HG03025 (cell line): ENCODE results near the gene ADAMTS16.

Experiments used
- ATAC-seq: cut with Tn5 transposase; IDR thresholded peaks from one replicate; pipeline ENCODE4 v1.9.1; 2021; ENCODE audit warnings: mild to moderate bottlenecking, moderate library complexity; ENCODE audit not compliant: unreplicated experiment, low FRiP score

The ADAMTS16 gene

DNA sequence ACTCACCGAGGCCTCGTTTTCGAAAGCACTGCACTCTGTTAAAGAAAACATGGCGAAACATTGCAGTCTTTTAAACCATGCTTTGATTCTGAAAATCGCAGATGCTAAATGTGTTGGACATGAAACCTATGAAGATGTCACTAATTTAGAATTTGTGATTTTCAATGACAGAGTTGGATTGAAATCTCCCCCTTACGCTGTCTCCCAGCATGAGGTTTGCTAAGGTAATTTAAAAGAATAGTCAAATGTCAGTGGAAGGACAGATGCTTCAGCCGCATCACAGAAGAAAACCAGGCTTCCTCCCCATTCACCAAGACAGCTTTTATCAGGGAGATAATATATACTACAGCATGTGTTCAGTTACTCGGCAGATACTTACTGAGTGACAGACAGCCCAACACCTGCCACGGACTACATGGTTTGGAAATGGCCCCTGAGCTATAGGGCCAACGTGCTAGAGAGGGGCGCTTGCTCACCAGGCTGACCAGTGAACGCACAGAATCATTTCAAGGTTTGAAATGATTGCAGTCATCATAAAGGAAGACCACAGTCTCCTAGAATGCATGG is 136.9 kb downstream of the ADAMTS16 start:
- ATAC-seq, result no peak

DNA sequence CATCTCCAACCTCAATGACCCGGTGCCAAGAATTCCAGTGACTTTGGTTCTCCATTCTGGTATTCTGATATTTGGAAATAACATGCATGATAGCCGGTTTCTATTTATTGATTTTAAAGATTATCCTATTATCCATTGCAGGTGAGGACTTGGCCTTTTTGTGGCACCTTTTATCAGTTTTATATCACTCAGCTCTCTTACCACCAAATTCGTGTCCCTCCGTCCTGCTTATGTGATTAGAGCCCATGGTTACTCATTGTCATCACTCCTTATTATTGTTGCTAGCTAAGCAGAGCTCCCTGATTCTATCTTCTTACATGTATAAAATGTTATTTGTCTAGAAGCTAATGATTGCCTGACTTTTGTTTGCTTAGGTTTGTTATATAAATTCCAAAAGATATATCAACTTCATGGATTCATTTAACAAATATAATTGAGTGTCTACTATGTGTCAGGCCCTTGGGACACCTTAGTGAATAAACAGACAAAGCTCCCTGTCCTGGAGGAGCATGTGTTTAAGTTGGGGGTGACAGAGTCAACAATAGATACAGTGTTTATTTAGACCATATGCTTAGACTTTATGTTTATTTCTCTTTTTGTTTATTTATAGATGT is 138.2 kb downstream of the ADAMTS16 start:
- ATAC-seq, result no peak

DNA sequence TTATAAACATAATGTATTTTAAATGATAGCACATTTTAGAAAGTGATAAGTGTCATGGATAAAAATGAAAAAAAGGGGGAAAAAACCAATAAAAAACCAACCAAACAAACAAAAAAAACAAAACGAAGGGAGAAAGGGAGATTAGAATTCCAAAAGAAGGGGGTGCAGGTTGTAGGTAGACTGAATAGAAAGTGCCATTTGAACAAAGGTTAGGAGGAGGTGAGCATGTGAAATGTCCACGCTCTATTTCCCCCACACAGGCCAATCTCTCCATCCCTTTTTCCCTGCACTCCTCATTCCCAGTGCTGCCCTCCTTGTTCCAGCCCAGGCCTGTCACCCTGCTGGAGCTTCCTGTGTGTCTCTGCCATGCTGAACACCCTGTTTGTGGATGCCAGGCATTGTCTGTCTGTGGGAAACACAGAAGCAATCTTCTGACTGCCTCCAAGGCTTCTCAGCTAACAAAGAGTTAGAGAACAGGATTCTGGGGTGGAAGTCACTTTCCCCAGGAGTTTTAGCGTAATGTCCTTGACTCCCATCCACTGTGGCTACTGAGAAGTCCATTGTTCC is 138.8 kb downstream of the ADAMTS16 start:
- ATAC-seq, result no peak

DNA sequence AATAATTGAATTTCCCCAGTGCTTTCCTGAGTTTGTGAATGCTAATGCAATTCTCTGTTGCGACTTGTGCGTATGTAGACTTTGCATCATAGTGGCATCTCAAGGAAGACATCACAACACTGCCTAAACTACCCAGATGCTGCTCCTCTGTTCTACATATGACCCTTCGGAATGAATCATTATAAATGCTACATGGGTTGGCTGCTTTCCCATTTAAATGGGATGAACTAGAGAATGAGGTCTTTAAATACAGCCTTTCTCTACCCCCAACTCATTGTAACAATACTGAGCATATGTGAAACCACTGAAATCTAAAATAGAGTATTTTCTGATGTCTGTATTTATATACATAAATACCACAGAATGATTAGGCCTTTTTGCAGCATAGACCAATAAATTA is 145.8 kb downstream of the ADAMTS16 start:
- ATAC-seq, result no peak

DNA sequence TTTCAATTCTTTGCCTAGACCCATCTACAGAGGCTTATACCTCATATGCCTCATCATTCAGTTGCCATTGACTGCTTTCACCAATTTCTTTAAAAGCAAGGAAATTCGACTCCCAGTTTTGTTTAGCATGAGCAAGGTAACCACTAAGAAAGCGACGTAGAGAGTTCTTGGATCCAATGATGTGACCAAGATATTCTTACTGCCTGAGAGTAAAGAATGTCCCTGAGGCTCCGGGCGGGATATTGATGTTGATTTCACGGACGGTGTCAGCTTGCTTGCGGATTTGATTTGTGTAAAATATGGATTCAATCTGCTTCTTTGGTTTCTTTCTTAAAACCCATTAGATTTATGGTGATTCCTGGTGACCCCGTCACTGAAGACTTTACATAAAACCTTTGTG is 147.3 kb downstream of the ADAMTS16 start:
- no peak for ATAC-seq

DNA sequence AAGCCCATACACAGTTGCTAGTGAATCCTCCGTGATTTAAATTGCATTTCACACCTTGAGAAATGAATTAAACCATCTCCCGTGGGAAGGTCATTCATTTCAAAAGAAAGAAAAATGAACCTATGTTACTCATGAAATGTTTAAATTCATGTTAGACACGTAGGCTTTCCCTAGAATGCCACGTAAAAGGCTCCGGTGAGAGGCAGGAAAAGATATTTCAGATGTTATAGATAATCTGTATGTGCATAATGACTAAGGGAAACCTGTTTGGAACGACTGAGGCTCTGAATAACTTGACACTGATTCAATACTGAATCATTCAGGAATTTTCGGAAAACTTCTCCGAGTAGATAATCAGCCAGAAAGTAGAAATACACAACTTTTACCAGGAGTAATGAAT is 148.1 kb downstream of the ADAMTS16 start:
- ATAC-seq, result no peak

DNA sequence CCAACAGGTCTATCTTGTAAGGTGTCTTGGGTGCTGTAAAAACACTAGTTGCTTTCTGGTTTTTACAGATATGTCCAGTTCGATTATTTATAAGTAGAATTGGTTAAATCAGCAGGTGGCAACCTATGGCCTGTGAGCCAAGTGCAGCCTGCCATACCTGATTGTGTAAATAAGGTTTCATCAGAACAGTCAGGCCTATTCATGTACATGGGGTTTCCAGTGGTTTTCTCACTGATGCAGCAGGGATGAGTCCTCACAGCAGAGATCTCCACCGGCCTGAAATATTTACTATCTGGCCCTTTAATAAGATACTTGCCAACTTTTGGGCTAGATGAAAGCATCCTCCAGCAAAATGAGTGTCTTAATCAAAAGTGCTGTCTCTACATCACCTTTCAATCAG is 149.4 kb downstream of the ADAMTS16 start:
- no peak for ATAC-seq

DNA sequence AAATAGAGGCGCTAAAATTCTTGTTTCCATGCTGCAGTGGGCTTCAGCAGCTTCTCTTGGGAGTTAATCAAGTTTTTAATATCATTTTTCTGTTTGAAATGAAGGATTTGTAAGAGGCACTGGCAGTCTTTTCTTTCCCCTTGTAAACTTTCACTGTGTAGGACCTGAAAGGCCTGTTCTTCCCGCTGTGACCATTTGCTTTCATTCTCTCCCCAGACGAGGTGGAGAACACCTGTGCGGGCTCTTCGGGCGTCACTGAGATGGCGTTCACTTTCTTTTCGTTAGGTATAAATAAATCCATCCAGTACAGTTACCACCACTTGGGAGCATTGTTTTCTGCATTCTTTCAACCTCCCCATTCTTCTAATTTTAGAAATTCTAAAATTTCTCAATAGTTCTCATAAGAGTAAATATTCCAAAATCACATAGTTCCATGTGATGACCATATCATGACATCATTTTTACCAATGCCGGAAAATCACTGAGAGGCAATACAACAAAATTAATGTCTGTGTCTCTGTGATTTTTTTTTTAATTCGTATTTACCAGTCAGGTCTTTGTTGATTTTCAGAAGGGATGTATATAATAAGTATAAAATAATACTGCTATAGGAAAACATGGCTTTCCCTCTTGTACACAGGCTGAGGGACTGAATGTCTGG is 150.7 kb downstream of the ADAMTS16 start:
- no peak for ATAC-seq

DNA sequence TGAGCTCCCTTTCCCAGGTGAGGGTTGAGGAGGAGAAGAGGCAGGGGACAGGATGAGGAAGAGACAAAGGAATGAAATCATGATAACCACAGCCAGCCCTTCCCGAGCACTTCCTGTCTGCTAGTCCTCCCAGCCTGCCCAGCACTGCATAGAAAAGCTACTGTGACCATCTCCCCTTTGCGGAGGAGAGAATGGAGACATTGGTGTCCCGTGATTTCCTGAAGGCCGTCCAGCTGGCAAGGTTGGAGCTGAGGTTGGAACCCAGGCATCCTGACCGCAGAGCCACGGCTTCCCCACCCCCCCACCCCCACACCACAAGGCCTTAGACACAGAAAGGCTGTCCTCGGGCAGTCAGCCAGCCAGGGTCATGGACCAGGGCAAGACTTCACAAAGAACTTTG is 151.2 kb downstream of the ADAMTS16 start:
- no peak for ATAC-seq

DNA sequence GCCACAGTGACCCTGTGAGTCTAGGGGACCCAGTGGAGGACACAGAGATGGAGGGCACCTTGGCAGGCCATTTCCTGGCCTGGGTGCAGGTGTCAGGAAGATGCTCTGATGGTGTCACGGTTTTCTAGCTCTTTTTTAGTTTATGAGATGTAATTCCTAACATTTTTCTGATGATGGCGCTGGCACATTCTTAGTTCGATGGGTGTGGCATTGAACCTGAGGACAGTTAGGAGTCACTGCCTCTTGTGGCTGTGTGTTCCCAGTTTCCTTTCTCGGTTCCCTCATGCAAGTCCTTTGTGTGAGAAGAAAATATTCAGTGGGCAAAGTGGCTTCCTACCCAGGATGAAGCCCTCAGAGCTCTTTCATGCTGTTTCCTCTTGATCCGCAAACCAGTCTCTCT is 152.9 kb downstream of the ADAMTS16 start:
- no peak for ATAC-seq

DNA sequence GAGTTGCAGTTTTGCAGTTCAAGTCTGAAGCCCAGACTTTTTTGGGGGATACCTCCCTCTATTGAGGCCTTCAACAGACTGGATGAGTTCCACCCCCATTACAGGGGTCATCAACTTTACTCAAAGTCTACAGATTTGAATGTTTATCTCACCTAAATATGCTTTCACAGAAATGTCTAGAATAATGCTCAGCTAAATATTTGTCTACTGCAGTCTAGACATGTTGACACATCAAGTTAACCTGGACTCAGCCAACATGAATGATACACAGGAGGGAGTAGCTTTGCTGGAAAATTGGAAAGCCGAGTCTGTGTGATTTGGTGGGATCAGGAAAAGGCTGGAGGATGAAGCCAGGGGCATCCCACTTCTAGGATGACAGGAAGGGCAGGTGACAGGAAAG is 154.3 kb downstream of the ADAMTS16 start:
- no peak for ATAC-seq

DNA sequence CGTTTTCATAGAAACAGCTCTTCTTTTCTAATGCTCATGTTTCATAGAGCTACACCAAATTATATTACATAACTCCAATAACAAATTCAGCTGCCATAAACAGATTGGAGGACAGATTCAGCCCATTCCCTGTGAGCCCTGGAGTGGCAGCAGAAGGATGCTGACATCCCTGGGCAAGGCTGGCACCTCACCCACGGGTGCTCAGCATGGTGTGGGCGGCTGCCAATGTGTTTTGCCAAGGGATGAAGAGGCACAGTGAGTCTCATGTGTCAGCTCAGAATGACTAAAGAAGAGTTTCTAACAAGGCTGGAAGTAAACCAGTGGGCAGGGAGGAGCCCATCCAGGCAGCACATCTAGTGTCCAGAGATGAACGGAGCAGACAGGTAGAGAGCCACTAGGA is 155.2 kb downstream of the ADAMTS16 start:
- ATAC-seq, result no peak

DNA sequence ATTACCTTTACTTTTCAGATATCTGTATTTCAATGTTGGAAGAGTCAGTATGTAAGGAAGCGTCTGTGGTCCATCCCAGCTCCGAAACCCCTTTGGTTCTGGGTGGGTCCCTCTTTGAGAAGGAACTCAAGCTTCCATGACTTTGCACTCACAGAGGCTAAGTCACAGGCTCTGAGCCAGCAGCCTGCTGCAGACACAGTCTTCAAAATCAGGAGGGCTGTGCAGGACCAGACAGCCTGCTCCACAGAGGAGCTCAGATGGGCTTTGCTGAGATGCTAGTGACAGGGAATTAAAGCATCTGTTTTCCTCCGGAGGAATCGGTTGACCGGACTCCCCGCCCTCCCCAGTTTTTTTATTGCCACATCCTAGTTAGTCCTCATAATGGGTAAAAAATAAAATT is 155.9 kb downstream of the ADAMTS16 start:
- ATAC-seq, result no peak

DNA sequence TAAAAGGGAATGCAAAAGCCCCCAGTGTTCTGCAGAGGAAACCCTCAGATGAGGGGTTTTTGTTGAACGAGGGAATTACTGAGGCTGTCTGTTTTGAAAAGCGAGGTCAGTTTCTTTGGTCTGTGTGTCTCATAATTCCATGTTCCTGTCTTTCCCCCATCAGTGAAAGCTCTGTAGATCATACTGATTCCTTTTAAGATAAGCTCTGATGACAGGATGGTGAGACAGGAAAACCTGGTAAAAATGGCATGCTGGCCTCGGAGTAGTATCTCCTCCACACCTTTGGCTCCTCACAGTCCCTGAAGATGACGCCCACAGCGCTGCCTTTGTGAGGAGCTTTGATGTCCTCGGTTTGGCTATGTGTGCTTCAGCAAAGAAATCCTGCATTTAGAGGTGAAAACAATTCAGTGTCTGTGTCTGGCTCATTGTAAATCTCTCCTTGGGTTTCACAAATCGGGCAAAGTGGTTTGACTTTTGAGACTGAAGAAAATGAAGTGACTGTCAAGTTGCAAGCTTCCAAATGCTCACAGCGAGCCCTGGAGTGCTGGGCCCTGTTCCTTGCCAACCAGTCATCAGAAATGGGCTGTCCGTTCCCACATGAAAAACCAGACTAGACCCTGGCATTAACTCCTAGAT is 157.4 kb downstream of the ADAMTS16 start:
- ATAC-seq, result no peak

DNA sequence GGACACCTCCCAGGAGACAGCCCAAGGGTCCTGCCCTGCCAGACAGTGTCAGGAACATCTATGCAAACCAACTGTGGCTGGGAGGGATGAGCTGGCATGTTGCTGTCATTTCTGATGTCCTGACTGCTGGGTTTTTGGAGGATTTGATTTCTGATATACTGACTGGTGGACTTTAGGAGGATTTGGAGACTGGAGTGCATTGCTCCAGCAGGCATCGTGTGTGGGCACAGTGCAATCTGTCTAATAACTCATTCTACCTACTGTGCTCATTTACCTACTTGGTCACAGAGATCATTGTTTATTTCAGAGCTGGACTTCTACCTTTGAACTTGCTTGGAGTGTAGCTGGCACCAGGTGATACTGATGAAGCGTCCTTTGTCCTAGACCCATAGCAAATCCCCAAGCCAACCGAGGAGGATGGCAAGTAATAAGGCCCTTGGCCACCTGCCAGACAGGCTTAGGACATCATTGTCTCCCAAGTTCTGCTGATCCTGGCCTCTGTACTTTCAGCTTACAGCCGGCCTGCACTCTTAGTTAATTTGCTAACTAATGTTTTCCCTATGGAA is 158.0 kb downstream of the ADAMTS16 start:
- ATAC-seq, result no peak

DNA sequence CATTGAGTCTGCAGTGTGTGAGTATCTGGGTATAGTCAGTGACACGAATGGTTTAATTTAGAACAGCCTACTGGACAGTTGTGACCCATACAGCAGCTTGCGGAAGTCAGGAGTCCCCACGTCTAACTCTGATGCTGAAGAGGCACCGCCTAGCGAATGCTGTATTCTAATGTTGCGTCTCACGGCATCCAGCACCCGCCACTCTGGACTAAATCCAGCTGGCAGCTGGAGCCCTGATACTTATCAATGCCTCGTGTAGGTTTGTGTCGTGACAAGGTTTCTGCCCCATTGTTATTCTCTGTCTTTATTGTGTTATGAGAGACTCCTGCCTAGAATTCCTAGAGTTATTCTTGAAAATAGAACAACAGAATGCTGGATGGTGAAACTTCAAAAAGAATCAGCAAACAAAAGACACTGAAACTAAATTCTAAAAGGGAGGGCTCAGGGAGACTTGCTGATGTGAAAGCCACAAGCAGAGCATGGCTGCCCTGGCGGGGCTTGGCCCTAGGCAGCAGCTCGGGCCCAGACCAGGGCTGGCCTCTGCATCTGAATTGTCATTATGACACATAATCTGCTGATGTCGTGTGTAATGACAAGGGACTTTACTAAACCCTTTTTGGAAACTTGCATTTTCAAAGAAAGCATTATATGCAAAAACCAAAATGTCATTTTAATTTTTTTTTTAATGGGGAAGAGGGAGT is 158.9 kb downstream of the ADAMTS16 start:
- no peak for ATAC-seq

DNA sequence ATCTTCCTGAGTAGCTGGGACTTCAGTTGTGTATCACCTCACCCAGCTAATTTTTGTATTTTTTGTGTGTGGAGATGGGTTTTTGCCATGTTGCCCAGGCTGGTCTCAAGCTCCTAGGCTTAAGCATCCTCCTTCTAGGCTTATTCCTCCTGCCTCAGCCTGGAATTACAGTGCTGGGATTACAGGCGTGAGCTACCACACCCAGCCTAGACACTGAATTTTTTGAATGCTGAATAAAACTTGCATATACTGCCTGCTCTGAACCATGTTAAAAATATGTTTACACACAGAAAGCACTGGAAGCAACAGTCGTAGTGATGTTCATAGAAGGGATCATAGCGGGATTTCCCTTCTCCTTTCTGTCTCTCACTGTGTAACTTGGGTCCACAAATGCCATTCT is 161.0 kb downstream of the ADAMTS16 start:
- no peak for ATAC-seq

DNA sequence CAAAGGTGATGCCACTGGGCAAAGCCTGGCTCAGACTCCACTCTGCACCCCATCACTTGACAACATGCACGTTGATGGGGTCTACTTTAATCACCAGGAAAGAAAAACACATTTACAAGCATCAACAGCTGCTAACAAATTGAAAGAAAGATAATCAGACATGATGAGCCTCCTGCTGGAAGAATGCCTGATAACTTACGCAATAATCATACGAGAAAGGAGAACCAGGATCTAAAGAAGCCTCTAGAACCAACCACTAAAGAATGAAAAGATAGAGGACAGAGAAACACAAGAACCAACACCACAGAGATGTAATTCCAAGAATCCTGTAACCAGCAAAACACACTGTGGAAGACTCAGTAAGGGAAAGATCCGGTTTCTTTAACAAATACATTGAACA is 162.1 kb downstream of the ADAMTS16 start:
- ATAC-seq, result no peak

DNA sequence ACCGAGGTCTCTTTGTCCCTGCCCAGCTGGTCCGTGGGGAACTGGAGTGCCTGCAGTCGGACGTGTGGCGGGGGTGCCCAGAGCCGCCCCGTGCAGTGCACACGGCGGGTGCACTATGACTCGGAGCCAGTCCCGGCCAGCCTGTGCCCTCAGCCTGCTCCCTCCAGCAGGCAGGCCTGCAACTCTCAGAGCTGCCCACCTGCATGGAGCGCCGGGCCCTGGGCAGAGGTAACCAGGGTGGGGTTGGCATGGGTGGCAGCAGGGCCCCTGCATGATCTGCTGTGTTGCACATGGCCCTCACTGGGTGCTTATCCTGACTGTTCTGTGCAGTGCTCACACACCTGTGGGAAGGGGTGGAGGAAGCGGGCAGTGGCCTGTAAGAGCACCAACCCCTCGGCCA is 163.1 kb downstream of the ADAMTS16 start:
- no peak for ATAC-seq

DNA sequence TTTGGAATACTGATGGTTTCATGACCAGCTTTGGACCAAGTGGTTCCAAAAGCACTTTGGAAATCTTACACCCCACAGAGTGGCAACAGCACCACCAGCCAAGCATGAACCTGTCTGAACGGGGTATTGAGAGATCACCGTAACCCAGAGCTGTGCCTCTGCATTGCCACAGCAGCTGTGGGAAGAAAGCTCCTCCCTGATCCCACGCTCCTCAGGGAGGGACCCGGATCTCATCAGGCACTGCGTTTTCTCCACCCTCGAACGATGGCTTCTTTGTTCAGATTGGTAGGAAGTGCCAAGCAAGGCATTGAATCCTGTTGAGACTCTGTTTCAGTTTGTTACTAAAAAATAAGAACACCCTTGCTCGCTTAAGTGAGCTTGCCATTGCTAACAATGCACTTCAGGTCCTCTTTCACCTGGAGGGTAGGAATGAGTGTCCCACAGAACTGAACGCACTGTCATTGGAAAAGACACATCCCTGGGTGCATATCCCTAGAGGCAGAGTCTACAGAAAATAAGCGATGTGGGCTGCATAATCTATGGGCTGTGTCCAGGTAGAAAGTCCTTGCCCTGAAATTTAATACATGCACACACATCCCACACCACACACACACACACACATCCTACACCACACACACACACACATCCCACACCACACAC is 164.4 kb downstream of the ADAMTS16 start:
- no peak for ATAC-seq
